Hepatocyte (in vitro differentiated cells): ENCODE results near the gene PLTP. TPM values are rescaled to one million over a fixed set of nuclear protein-coding genes. Genes with fewer than 3 reads are reported as not detected.

Experiments used
- DNase-seq: peaks from one replicate; pipeline ENCODE4 v3.0.0-alpha.2; 2016; ENCODE audit warnings: low spot score
- H2AFZ ChIP-seq: fragments of 200-600 bp; sonication (generic); 2 replicates; pipeline ENCODE4 v1.6.0; 2016; ENCODE audit warnings: antibody characterized with exemption, mild to moderate bottlenecking
- H3K27ac ChIP-seq: fragments of 200-600 bp; sonication (generic); 2 replicates; pipeline ENCODE4 v1.5.1; 2016; ENCODE audit warnings: mild to moderate bottlenecking
- H3K27me3 ChIP-seq: fragments of 200-600 bp; sonication (generic); 2 replicates; pipeline ENCODE4 v1.6.1; 2016
- H3K36me3 ChIP-seq: fragments of 200-600 bp; sonication (generic); replicated peaks from 2 replicates; pipeline ENCODE4 v1.5.1; 2016; ENCODE audit warnings: low read depth; ENCODE audit not compliant: insufficient read depth
- H3K4me1 ChIP-seq: fragments of 200-600 bp; sonication (generic); 2 replicates; pipeline ENCODE4 v1.5.1; 2016; ENCODE audit warnings: mild to moderate bottlenecking, moderate library complexity; ENCODE audit not compliant: insufficient read depth
- H3K4me2 ChIP-seq: fragments of 200-600 bp; sonication (generic); 2 replicates; pipeline ENCODE4 v1.6.0; 2016
- H3K4me3 ChIP-seq: fragments of 200-600 bp; sonication (generic); 2 replicates; pipeline ENCODE4 v1.5.1; 2016; ENCODE audit warnings: mild to moderate bottlenecking
- H3K79me2 ChIP-seq: fragments of 200-600 bp; sonication (generic); 2 replicates; pipeline ENCODE4 v1.6.0; 2017; ENCODE audit warnings: mild to moderate bottlenecking
- H3K9me2 ChIP-seq: fragments of 200-600 bp; sonication (generic); replicated peaks from 2 replicates; pipeline ENCODE4 v1.6.0; 2017; ENCODE audit warnings: mild to moderate bottlenecking; ENCODE audit not compliant: insufficient read depth
- H3K9me3 ChIP-seq: fragments of 200-600 bp; sonication (generic); 2 replicates; pipeline ENCODE4 v1.5.1; 2016; ENCODE audit warnings: low read depth, mild to moderate bottlenecking
- H4K20me1 ChIP-seq: fragments of 200-600 bp; sonication (generic); 2 replicates; pipeline ENCODE4 v1.6.0; 2016; ENCODE audit warnings: mild to moderate bottlenecking; ENCODE audit not compliant: insufficient read depth, poor library complexity, severe bottlenecking
- CTCF ChIP-seq: fragments of 200-600 bp; sonication (generic); IDR thresholded peaks from 2 replicates; pipeline ENCODE4 v1.5.1; 2016; ENCODE audit warnings: antibody characterized with exemption, mild to moderate bottlenecking; ENCODE audit not compliant: poor library complexity
- EZH2 ChIP-seq: fragments of 200-600 bp; sonication (generic); IDR thresholded peaks from 2 replicates; pipeline ENCODE4 v1.6.1; 2016; ENCODE audit warnings: antibody characterized with exemption, mild to moderate bottlenecking, borderline replicate concordance
- EZH2phosphoT487 ChIP-seq: fragments of 200-600 bp; sonication (generic); IDR thresholded peaks from one replicate; pipeline ENCODE4 v1.6.1; 2018; ENCODE audit warnings: antibody characterized with exemption, mild to moderate bottlenecking, low read depth, moderate library complexity; ENCODE audit not compliant: unreplicated experiment, severe bottlenecking
- WGBS: methylation state at CpG from one replicate; pipeline ENCODE4 v1.1.6; 2016; ENCODE audit warnings: low lambda C conversion rate; ENCODE audit errors: missing lambda C conversion rate; 5-methylcytosine and 5-hydroxymethylcytosine counted together
- polyA plus RNA-seq: library from polyadenylated mRNA; unstranded; fragments of >200 nt; fragmentation: Nextera tagmentation; extraction: Ambion mirVana; gene quantifications from 2 replicates; pipeline ENCODE4 v1.2.1, GENCODE V29; 2016
- total RNA-seq: library from RNA; depleted of rRNA; stranded (reverse); fragments of >200 nt; gene quantifications from 2 replicates; pipeline ENCODE4 v1.2.3, GENCODE V29; 2014

Gene PLTP
- total and polyA plus RNA-seq, 2 experiments from 2014 or later, result 176 to 623 TPM

GRCh38 chr20:45940469-45940868, 28.5 kb upstream of the PLTP start:
- no peaks in the 10 kb centered on the region for H3K27me3 ChIP-seq
- no peak overlapping the region for H3K27ac ChIP-seq
- no peak for TF ChIP-seq CTCF
- TF ChIP-seq EZH2, result no peak
- TF ChIP-seq EZH2phosphoT487, result no peak
- no peak overlapping the region for H2AFZ ChIP-seq
- H3K4me2 ChIP-seq, result no peak overlapping the region
- H3K9me3 ChIP-seq, result no peaks in the 10 kb centered on the region
- no peaks in the 10 kb centered on the region for H3K9me2 ChIP-seq
- peaks cover 30% of the 10 kb centered on the region for H3K79me2 ChIP-seq
- H3K4me1 ChIP-seq, result peaks cover 5% of the 10 kb centered on the region
- WGBS, result 98% methylated on average over 13 of the region's 13 CpGs
- DNase-seq, result no peak
- H4K20me1 ChIP-seq, result no peaks in the 10 kb centered on the region
- H3K36me3 ChIP-seq, result no peaks in the 10 kb centered on the region
- no peak overlapping the region for H3K4me3 ChIP-seq

- Histone ChIP-seq H4K20me1 (no peaks in the 10 kb centered on the region), H3K9me2 (no peaks in the 10 kb centered on the region), H2AFZ (no peak overlapping the region), H3K4me1 (peaks cover 5% of the 10 kb centered on the region), H3K9me3 (no peaks in the 10 kb centered on the region), H3K79me2 (peaks cover 30% of the 10 kb centered on the region), H3K27me3 (no peaks in the 10 kb centered on the region), H3K27ac (no peak overlapping the region), H3K4me3 (no peak overlapping the region), H3K36me3 (no peaks in the 10 kb centered on the region), H3K4me2 (no peak overlapping the region)
- no peak for DNase-seq
- TF ChIP-seq CTCF (no peak), EZH2 (no peak), EZH2phosphoT487 (no peak)
- 94% methylated on average over 3 of the region's 3 CpGs for WGBS
These were observed 28.1 kb upstream of the PLTP start for GRCh38 chr20:45940053-45940452.

- Histone ChIP-seq H3K36me3 (no peaks in the 10 kb centered on the region), H3K4me1 (peaks cover 5% of the 10 kb centered on the region)
These were observed 26.9 kb upstream of the PLTP start for GRCh38 chr20:45938727-45939438.

GRCh38 chr20:45937765-45938164, 25.8 kb upstream of the PLTP start:
- Histone ChIP-seq H3K27me3 (no peaks in the 10 kb centered on the region), H3K79me2 (peaks cover 44% of the 10 kb centered on the region), H3K4me3 (no peak overlapping the region), H4K20me1 (no peaks in the 10 kb centered on the region), H3K36me3 (no peaks in the 10 kb centered on the region), H3K4me2 (no peak overlapping the region), H3K9me2 (no peaks in the 10 kb centered on the region), H3K4me1 (peaks cover 13% of the 10 kb centered on the region), H3K9me3 (no peaks in the 10 kb centered on the region), H2AFZ (no peak overlapping the region), H3K27ac (no peak overlapping the region)
- no peak for DNase-seq
- TF ChIP-seq EZH2phosphoT487, result no peak
- TF ChIP-seq EZH2, result no peak
- no peak for TF ChIP-seq CTCF
- 84% methylated on average over 2 of the region's 2 CpGs for WGBS

More at GRCh38 chr20:45938727-45939438, 26.9 kb upstream of the PLTP start:
- H3K4me3 ChIP-seq, result no peak overlapping the region
- no peaks in the 10 kb centered on the region for H3K9me2 ChIP-seq
- H4K20me1 ChIP-seq, result no peaks in the 10 kb centered on the region
- 87% methylated on average over 13 of the region's 13 CpGs for WGBS
- no peaks in the 10 kb centered on the region for H3K27me3 ChIP-seq
- no peaks in the 10 kb centered on the region for H3K9me3 ChIP-seq
- no peak for DNase-seq
- H3K4me2 ChIP-seq, result no peak overlapping the region
- H3K27ac ChIP-seq, result no peak overlapping the region
- TF ChIP-seq EZH2phosphoT487, result no peak
- H3K79me2 ChIP-seq, result peaks cover 32% of the 10 kb centered on the region
- H2AFZ ChIP-seq, result no peak overlapping the region
